WTC11 (cell line): ENCODE data around the gene PAK6. TPM values are rescaled to one million over a fixed set of nuclear protein-coding genes. Genes with fewer than 3 reads are reported as not detected.

Experiments
- ATAC-seq: fragments of 200-7000 bp; cut with Tn5 transposase; 2 replicates; pipeline ENCODE4 v1.10.0; 2021; ENCODE audit warnings: mild to moderate bottlenecking, moderate library complexity
- CTCF ChIA-PET: fragments of 300-600 bp; sonication (Branson Sonifier 250); formaldehyde crosslinking; loops from one replicate; lab custom pipeline; 2021; ENCODE audit warnings: antibody characterized with exemption; lab: Charles Lee
- POLR2A ChIA-PET: fragments of 350-600 bp; sonication (Branson Sonifier 250); formaldehyde crosslinking; loops from one replicate; lab custom pipeline; 2021; ENCODE audit warnings: antibody characterized with exemption; lab: Charles Lee
- DNase-seq: peaks from one replicate; pipeline ENCODE4 v3.0.0; 2021; ENCODE audit warnings: low spot score
- H3K27ac Mint-ChIP-seq: 2 replicates; pipeline ENCODE4 v1.8.0; 2021; ENCODE audit warnings: mixed read lengths
- H3K27me3 Mint-ChIP-seq: 2 replicates; pipeline ENCODE4 v1.8.0; 2021; ENCODE audit warnings: low read depth, mild to moderate bottlenecking, moderate library complexity, mixed read lengths
- H3K36me3 Mint-ChIP-seq: 2 replicates; pipeline ENCODE4 v1.8.0; 2021; ENCODE audit warnings: mixed read lengths
- H3K4me1 Mint-ChIP-seq: 2 replicates; pipeline ENCODE4 v1.8.0; 2022; ENCODE audit warnings: mixed read lengths
- H3K4me3 Mint-ChIP-seq: 2 replicates; pipeline ENCODE4 v1.8.0; 2021; ENCODE audit warnings: mild to moderate bottlenecking, moderate library complexity, mixed read lengths
- H3K9me3 Mint-ChIP-seq: 2 replicates; pipeline ENCODE4 v1.8.0; 2021; ENCODE audit warnings: mixed read lengths
- CBFB ChIP-seq: sonication (generic); formaldehyde crosslinking; IDR thresholded peaks from 2 replicates; pipeline ENCODE4 v1.8.1; 2022; ENCODE audit warnings: mild to moderate bottlenecking, low read depth, missing genetic modification reagents
- CDX4 ChIP-seq: fragments of 250-450 bp; sonication (Bioruptor Pico); IDR thresholded peaks from 2 replicates; pipeline ENCODE4 v1.9.0; 2021; ENCODE audit warnings: moderate library complexity, mild to moderate bottlenecking, inconsistent platforms, borderline replicate concordance
- E2F4 ChIP-seq: sonication (generic); formaldehyde crosslinking; IDR thresholded peaks from 2 replicates; pipeline ENCODE4 v1.8.1; 2022; ENCODE audit warnings: low read depth, mild to moderate bottlenecking, moderate library complexity, missing genetic modification reagents, borderline replicate concordance
- FOXK1 ChIP-seq: sonication (generic); formaldehyde crosslinking; IDR thresholded peaks from 2 replicates; pipeline ENCODE4 v1.8.0; 2022; ENCODE audit warnings: mild to moderate bottlenecking, moderate library complexity, missing genetic modification reagents
- GRHL2 ChIP-seq: fragments of 250-450 bp; sonication (Bioruptor Pico); IDR thresholded peaks from 2 replicates; pipeline ENCODE4 v1.8.0; 2022; ENCODE audit warnings: mild to moderate bottlenecking, moderate library complexity; ENCODE audit not compliant: insufficient replicate concordance, severe bottlenecking
- GTF2I ChIP-seq: fragments of 250-450 bp; sonication (Bioruptor Pico); conservative IDR thresholded peaks from 2 replicates; pipeline ENCODE4 v1.4.0; 2021; ENCODE audit warnings: mild to moderate bottlenecking
- JUN ChIP-seq: sonication (generic); formaldehyde crosslinking; IDR thresholded peaks from 2 replicates; pipeline ENCODE4 v1.8.0; 2023; ENCODE audit warnings: mild to moderate bottlenecking, missing genetic modification reagents
- KAT7 ChIP-seq: sonication (generic); formaldehyde crosslinking; IDR thresholded peaks from 2 replicates; pipeline ENCODE4 v1.8.1; 2023; ENCODE audit warnings: missing genetic modification reagents, mild to moderate bottlenecking, borderline replicate concordance
- PRRX2 ChIP-seq: fragments of 250-450 bp; sonication (Bioruptor Pico); IDR thresholded peaks from 2 replicates; pipeline ENCODE4 v1.8.0; 2021; ENCODE audit warnings: mild to moderate bottlenecking
- SMAD4 ChIP-seq: sonication (generic); formaldehyde crosslinking; IDR thresholded peaks from 2 replicates; pipeline ENCODE4 v1.8.0; 2022; ENCODE audit warnings: mild to moderate bottlenecking, missing genetic modification reagents
- TEAD1 ChIP-seq: sonication (generic); formaldehyde crosslinking; IDR thresholded peaks from 2 replicates; pipeline ENCODE4 v1.8.0; 2022; ENCODE audit warnings: mild to moderate bottlenecking, missing genetic modification reagents
- USF2 ChIP-seq: sonication (generic); formaldehyde crosslinking; IDR thresholded peaks from 2 replicates; pipeline ENCODE4 v1.8.1; 2023; ENCODE audit warnings: mild to moderate bottlenecking, missing genetic modification reagents, moderate library complexity
- ZNF263 ChIP-seq: sonication (generic); formaldehyde crosslinking; IDR thresholded peaks from 2 replicates; pipeline ENCODE4 v1.8.1; 2022; ENCODE audit warnings: low read depth, mild to moderate bottlenecking, moderate library complexity, missing genetic modification reagents
- total RNA-seq: library from RNA; stranded (reverse); gene quantifications from 3 replicates; pipeline ENCODE4 v1.2.3, GENCODE V29; 2021
- TF ChIP-seq, protein P1 (sequence below): fragments of 250-450 bp; sonication (Bioruptor Pico); IDR thresholded peaks from 2 replicates; pipeline ENCODE4 v2.1.2; 2022; ENCODE audit warnings: mild to moderate bottlenecking, moderate library complexity
- TF ChIP-seq, protein P2 (sequence below): fragments of 250-450 bp; sonication (Bioruptor Pico); IDR thresholded peaks from 2 replicates; pipeline ENCODE4 v1.9.0; 2021; ENCODE audit warnings: mild to moderate bottlenecking

The PAK6 gene
- total RNA-seq, 1 experiment from 2014 or later, result 11.7 TPM

DNA sequence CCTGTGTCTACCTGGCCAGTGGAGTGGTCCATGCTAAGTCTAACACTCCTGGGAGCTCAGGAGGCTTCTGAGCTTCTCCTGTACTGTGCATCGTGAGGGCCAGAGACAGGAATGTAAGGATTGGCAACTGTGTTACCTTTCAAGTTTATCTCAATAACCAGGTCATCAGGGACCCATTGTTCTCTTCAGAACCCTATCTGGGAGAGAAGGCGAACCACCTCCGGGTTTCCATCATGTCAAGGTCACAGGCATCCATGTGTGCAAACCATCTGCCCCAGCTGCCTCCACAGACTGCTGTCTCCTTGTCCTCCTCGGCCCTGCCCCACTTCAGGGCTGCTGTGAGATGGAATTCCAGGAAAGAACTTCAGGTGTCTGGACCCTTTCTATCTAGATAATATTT lies 38.1 kb downstream of the PAK6 start (continued):
- TF ChIP-seq E2F4 (CRISPR knock-in tag), result no peak

GRCh38 chr15:40277471-40277870 lies 38.6 kb downstream of the PAK6 start:
- H3K27me3 Mint-ChIP-seq, result peaks cover 42% of the 10 kb centered on the region
- H3K27ac Mint-ChIP-seq, result no peak overlapping the region
- H3K9me3 Mint-ChIP-seq, result no peaks in the 10 kb centered on the region
- ChIA-PET CTCF (interaction anchor here (0.8 to 12.1 kb wide), 9 partner anchors 13 to 232 kb away, joined by 3 to 690 read pairs (median 22); partner anchors contain the start of genes CCDC9B, INAFM2, PAK6 and PLCB2), POLR2A (no interaction called here)
- H3K4me1 Mint-ChIP-seq, result peaks cover 39% of the 10 kb centered on the region
- H3K4me3 Mint-ChIP-seq, result no peak overlapping the region
- no peak for ATAC-seq
- TF ChIP-seq JUN (CRISPR knock-in tag) (no peak), USF2 (CRISPR knock-in tag) (no peak), FOXK1 (CRISPR knock-in tag) (no peak), ZNF263 (no peak), CDX4 (CRISPR knock-in tag) (no peak), GRHL2 (CRISPR knock-in tag) (no peak), SMAD4 (CRISPR knock-in tag) (no peak), TEAD1 (CRISPR knock-in tag) (no peak), PRRX2 (no peak), GTF2I (CRISPR knock-in tag) (no peak), CBFB (CRISPR knock-in tag) (no peak)
- TF ChIP-seq, protein P1, sequence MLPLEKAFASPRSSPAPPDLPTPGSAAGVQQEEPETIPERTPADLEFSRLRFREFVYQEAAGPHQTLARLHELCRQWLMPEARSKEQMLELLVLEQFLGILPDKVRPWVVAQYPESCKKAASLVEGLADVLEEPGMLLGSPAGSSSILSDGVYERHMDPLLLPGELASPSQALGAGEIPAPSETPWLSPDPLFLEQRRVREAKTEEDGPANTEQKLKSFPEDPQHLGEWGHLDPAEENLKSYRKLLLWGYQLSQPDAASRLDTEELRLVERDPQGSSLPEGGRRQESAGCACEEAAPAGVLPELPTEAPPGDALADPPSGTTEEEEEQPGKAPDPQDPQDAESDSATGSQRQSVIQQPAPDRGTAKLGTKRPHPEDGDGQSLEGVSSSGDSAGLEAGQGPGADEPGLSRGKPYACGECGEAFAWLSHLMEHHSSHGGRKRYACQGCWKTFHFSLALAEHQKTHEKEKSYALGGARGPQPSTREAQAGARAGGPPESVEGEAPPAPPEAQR (CRISPR knock-in tag), result no peak
- H3K36me3 Mint-ChIP-seq, result no peaks in the 10 kb centered on the region
- DNase-seq, result no peak

GRCh38 chr15:40278026-40278425 lies 39.2 kb downstream of the PAK6 start:
- Mint-ChIP-seq H3K36me3 (no peaks in the 10 kb centered on the region), H3K27ac (no peak overlapping the region), H3K4me3 (no peak overlapping the region), H3K4me1 (peaks cover 39% of the 10 kb centered on the region), H3K27me3 (peaks cover 48% of the 10 kb centered on the region), H3K9me3 (no peaks in the 10 kb centered on the region)
- POLR2A ChIA-PET, result no interaction called here
- no peak for ATAC-seq
- no peak for DNase-seq
- TF ChIP-seq, protein P2, sequence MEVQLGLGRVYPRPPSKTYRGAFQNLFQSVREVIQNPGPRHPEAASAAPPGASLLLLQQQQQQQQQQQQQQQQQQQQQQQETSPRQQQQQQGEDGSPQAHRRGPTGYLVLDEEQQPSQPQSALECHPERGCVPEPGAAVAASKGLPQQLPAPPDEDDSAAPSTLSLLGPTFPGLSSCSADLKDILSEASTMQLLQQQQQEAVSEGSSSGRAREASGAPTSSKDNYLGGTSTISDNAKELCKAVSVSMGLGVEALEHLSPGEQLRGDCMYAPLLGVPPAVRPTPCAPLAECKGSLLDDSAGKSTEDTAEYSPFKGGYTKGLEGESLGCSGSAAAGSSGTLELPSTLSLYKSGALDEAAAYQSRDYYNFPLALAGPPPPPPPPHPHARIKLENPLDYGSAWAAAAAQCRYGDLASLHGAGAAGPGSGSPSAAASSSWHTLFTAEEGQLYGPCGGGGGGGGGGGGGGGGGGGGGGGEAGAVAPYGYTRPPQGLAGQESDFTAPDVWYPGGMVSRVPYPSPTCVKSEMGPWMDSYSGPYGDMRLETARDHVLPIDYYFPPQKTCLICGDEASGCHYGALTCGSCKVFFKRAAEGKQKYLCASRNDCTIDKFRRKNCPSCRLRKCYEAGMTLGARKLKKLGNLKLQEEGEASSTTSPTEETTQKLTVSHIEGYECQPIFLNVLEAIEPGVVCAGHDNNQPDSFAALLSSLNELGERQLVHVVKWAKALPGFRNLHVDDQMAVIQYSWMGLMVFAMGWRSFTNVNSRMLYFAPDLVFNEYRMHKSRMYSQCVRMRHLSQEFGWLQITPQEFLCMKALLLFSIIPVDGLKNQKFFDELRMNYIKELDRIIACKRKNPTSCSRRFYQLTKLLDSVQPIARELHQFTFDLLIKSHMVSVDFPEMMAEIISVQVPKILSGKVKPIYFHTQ (CRISPR knock-in tag), result no peak
- TF ChIP-seq PRRX2 (no peak), KAT7 (no peak), GTF2I (CRISPR knock-in tag) (no peak)
- CTCF ChIA-PET, result interaction anchor here (0.8 to 12.1 kb wide), 15 partner anchors 9 to 232 kb away, joined by 3 to 690 read pairs (median 12); partner anchors contain the start of genes CCDC9B, INAFM2, PAK6 and PLCB2
